Activated naive CD8-positive, alpha-beta T cell treated with anti-CD3 and anti-CD28 coated beads, Interleukin-2, amount 10 ng/mL, durations not matched to agents 7 days and 5 days (primary cell): Measurements from ENCODE around the gene ABCA4. TPM values are rescaled to one million over a fixed set of nuclear protein-coding genes. Genes with fewer than 3 reads are reported as not detected.

Source experiments
- ATAC-seq: fragments of 150-1000 bp; cut with Tn5 transposase; one replicate; pipeline ENCODE4 v1.10.0; 2021; ENCODE audit warnings: low read depth, moderate library complexity
- POLR2A ChIA-PET: fragments of 350-600 bp; sonication (Branson Sonifier 250); formaldehyde crosslinking; loops from one replicate; lab custom pipeline; 2021; ENCODE audit warnings: antibody characterized with exemption; lab: Charles Lee
- DNase-seq: peaks from one replicate; pipeline ENCODE4 v3.0.0; 2021
- H3K27ac Mint-ChIP-seq: one replicate; pipeline ENCODE4 v1.8.0; 2022; ENCODE audit warnings: mild to moderate bottlenecking, mixed read lengths
- H3K27me3 Mint-ChIP-seq: one replicate; pipeline ENCODE4 v1.8.0; 2022; ENCODE audit warnings: mild to moderate bottlenecking, moderate library complexity, mixed read lengths
- H3K36me3 Mint-ChIP-seq: one replicate; pipeline ENCODE4 v1.8.0; 2021; ENCODE audit warnings: mild to moderate bottlenecking, mixed read lengths
- H3K4me1 Mint-ChIP-seq: one replicate; pipeline ENCODE4 v1.8.0; 2021; ENCODE audit warnings: mixed read lengths
- H3K4me3 Mint-ChIP-seq: one replicate; pipeline ENCODE4 v1.8.0; 2022; ENCODE audit warnings: mild to moderate bottlenecking, moderate library complexity, mixed read lengths
- H3K9me3 Mint-ChIP-seq: one replicate; pipeline ENCODE4 v1.8.0; 2021; ENCODE audit warnings: mixed read lengths
- total RNA-seq, 2 experiments: library from RNA; stranded (reverse); gene quantifications; one replicate each; pipeline ENCODE4 v1.2.3, GENCODE V29; 2021

ABCA4 gene
- total RNA-seq, 2 experiments from 2014 or later, result not detected

- Mint-ChIP-seq H3K27me3 (peaks cover 53% of the 10 kb centered on the region), H3K4me3 (no peak overlapping the region), H3K9me3 (no peaks in the 10 kb centered on the region), H3K27ac (no peak overlapping the region), H3K36me3 (no peaks in the 10 kb centered on the region), H3K4me1 (peaks cover 15% of the 10 kb centered on the region)
- POLR2A ChIA-PET, result no interaction called here
- DNase-seq (no peak), ATAC-seq (peak; percentile 42)
Observed at GRCh38 chr1:94105957-94106529, 14.9 kb downstream of the ABCA4 start.

- ATAC-seq, result no peak
- Mint-ChIP-seq H3K4me3 (no peak overlapping the region), H3K27me3 (peaks cover 53% of the 10 kb centered on the region), H3K4me1 (peaks cover 15% of the 10 kb centered on the region), H3K9me3 (no peaks in the 10 kb centered on the region), H3K27ac (no peak overlapping the region), H3K36me3 (no peaks in the 10 kb centered on the region)
- POLR2A ChIA-PET, result no interaction called here
- no peak for DNase-seq
Observed at GRCh38 chr1:94105581-94105952, 15.4 kb downstream of the ABCA4 start.

- peaks cover 53% of the 10 kb centered on the region for H3K27me3 Mint-ChIP-seq
- no peaks in the 10 kb centered on the region for H3K9me3 Mint-ChIP-seq
- no peak overlapping the region for H3K4me3 Mint-ChIP-seq
- ATAC-seq (no peak), DNase-seq (no peak)
- POLR2A ChIA-PET, result no interaction called here
- no peak overlapping the region for H3K27ac Mint-ChIP-seq
- H3K36me3 Mint-ChIP-seq, result no peaks in the 10 kb centered on the region
- peaks cover 15% of the 10 kb centered on the region for H3K4me1 Mint-ChIP-seq
Observed at GRCh38 chr1:94104776-94105580, 16.0 kb downstream of the ABCA4 start.

GRCh38 chr1:94104127-94104684 lies 16.7 kb downstream of the ABCA4 start:
- H3K27ac Mint-ChIP-seq, result no peak overlapping the region
- no peak for ATAC-seq
- no peak for DNase-seq
- no peaks in the 10 kb centered on the region for H3K9me3 Mint-ChIP-seq
- no peak overlapping the region for H3K4me3 Mint-ChIP-seq
- POLR2A ChIA-PET, result no interaction called here
- no peaks in the 10 kb centered on the region for H3K36me3 Mint-ChIP-seq
- peaks cover 17% of the 10 kb centered on the region for H3K4me1 Mint-ChIP-seq
- H3K27me3 Mint-ChIP-seq, result peaks cover 53% of the 10 kb centered on the region

GRCh38 chr1:94103608-94104007 lies 17.3 kb downstream of the ABCA4 start:
- peaks cover 18% of the 10 kb centered on the region for H3K4me1 Mint-ChIP-seq
- H3K36me3 Mint-ChIP-seq, result no peaks in the 10 kb centered on the region
- POLR2A ChIA-PET, result no interaction called here
- DNase-seq, result no peak
- no peak overlapping the region for H3K4me3 Mint-ChIP-seq
- H3K27me3 Mint-ChIP-seq, result peaks cover 53% of the 10 kb centered on the region
- no peak overlapping the region for H3K27ac Mint-ChIP-seq
- H3K9me3 Mint-ChIP-seq, result no peaks in the 10 kb centered on the region
- ATAC-seq, result no peak

GRCh38 chr1:94101613-94102525 lies 19.1 kb downstream of the ABCA4 start:
- Mint-ChIP-seq H3K27ac (no peak overlapping the region), H3K9me3 (no peaks in the 10 kb centered on the region), H3K4me1 (peaks cover 18% of the 10 kb centered on the region), H3K36me3 (no peaks in the 10 kb centered on the region), H3K27me3 (peaks cover 40% of the 10 kb centered on the region), H3K4me3 (no peak overlapping the region)
- no peak for DNase-seq
- POLR2A ChIA-PET, result no interaction called here
- ATAC-seq, result no peak

- Mint-ChIP-seq H3K27me3 (peaks cover 32% of the 10 kb centered on the region), H3K4me3 (no peak overlapping the region), H3K9me3 (no peaks in the 10 kb centered on the region), H3K4me1 (peaks cover 9% of the 10 kb centered on the region), H3K36me3 (no peaks in the 10 kb centered on the region), H3K27ac (no peak overlapping the region)
- ATAC-seq (no peak), DNase-seq (no peak)
- POLR2A ChIA-PET, result no interaction called here
Observed at GRCh38 chr1:94100785-94101612, 19.9 kb downstream of the ABCA4 start.

GRCh38 chr1:94100129-94100784 lies 20.7 kb downstream of the ABCA4 start:
- Mint-ChIP-seq H3K4me3 (no peak overlapping the region), H3K9me3 (no peaks in the 10 kb centered on the region), H3K27ac (no peak overlapping the region), H3K27me3 (peaks cover 29% of the 10 kb centered on the region), H3K4me1 (peaks cover 5% of the 10 kb centered on the region), H3K36me3 (no peaks in the 10 kb centered on the region)
- DNase-seq (no peak), ATAC-seq (no peak)
- POLR2A ChIA-PET, result no interaction called here

- no peaks in the 10 kb centered on the region for H3K9me3 Mint-ChIP-seq
- peaks cover 6% of the 10 kb centered on the region for H3K4me1 Mint-ChIP-seq
- no peaks in the 10 kb centered on the region for H3K36me3 Mint-ChIP-seq
- no peak overlapping the region for H3K4me3 Mint-ChIP-seq
- H3K27me3 Mint-ChIP-seq, result peaks cover 21% of the 10 kb centered on the region
- POLR2A ChIA-PET, result no interaction called here
- H3K27ac Mint-ChIP-seq, result no peak overlapping the region
- peak; percentile 61 for ATAC-seq
- DNase-seq, result no peak
Observed at GRCh38 chr1:94099303-94099702, 21.6 kb downstream of the ABCA4 start.

- POLR2A ChIA-PET, result no interaction called here
- DNase-seq (no peak), ATAC-seq (no peak)
- H3K4me3 Mint-ChIP-seq, result no peak overlapping the region
- H3K36me3 Mint-ChIP-seq, result no peaks in the 10 kb centered on the region
- no peak overlapping the region for H3K27ac Mint-ChIP-seq
- peaks cover 12% of the 10 kb centered on the region for H3K4me1 Mint-ChIP-seq
- peaks cover 16% of the 10 kb centered on the region for H3K27me3 Mint-ChIP-seq
- H3K9me3 Mint-ChIP-seq, result no peaks in the 10 kb centered on the region
Observed at GRCh38 chr1:94098585-94099111, 22.3 kb downstream of the ABCA4 start.

- Mint-ChIP-seq H3K4me1 (peaks cover 25% of the 10 kb centered on the region), H3K9me3 (no peaks in the 10 kb centered on the region), H3K27me3 (peaks cover under 1% of the 10 kb centered on the region), H3K36me3 (no peaks in the 10 kb centered on the region), H3K27ac (no peak overlapping the region), H3K4me3 (no peak overlapping the region)
- POLR2A ChIA-PET, result no interaction called here
- ATAC-seq (no peak), DNase-seq (no peak)
Observed at GRCh38 chr1:94096797-94097549, 24.0 kb downstream of the ABCA4 start.
